ENCODE results near the gene HOOK2. TPM values are rescaled to one million over a fixed set of nuclear protein-coding genes. Genes with fewer than 3 reads are reported as not detected.

HOOK2 gene
- total RNA-seq, 1 donor from 2014 or later = 30.3 TPM

DNA sequence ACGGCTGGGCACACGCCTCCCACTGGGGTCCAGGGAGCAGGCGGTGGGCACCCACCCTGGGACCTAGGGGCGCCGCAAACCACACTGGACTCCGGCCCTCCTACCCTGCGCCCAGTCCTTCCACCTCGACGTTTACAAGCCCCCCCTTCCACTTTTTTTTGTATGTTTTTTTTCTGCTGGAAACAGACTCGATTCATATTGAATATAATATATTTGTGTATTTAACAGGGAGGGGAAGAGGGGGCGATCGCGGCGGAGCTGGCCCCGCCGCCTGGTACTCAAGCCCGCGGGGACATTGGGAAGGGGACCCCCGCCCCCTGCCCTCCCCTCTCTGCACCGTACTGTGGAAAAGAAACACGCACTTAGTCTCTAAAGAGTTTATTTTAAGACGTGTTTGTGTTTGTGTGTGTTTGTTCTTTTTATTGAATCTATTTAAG lies 17.5 kb upstream of the HOOK2 start:
- Mint-ChIP-seq H3K36me3 (ENCODE audit: low read depth, unreplicated experiment) (no peaks in the 10 kb centered on the region), H3K4me1 (ENCODE audit: unreplicated experiment) (peaks cover 27% of the 10 kb centered on the region), H3K27ac (ENCODE audit: unreplicated experiment) (peak overlapping the region; percentile 74), H3K9me3 (ENCODE audit: unreplicated experiment) (no peaks in the 10 kb centered on the region), H3K4me3 (ENCODE audit: unreplicated experiment) (peak overlapping the region; percentile 92), H3K27me3 (ENCODE audit: unreplicated experiment) (peaks cover 31% of the 10 kb centered on the region)
- no peak for DNase-seq (ENCODE audit: low spot score)
- TF ChIP-seq, protein P1, sequence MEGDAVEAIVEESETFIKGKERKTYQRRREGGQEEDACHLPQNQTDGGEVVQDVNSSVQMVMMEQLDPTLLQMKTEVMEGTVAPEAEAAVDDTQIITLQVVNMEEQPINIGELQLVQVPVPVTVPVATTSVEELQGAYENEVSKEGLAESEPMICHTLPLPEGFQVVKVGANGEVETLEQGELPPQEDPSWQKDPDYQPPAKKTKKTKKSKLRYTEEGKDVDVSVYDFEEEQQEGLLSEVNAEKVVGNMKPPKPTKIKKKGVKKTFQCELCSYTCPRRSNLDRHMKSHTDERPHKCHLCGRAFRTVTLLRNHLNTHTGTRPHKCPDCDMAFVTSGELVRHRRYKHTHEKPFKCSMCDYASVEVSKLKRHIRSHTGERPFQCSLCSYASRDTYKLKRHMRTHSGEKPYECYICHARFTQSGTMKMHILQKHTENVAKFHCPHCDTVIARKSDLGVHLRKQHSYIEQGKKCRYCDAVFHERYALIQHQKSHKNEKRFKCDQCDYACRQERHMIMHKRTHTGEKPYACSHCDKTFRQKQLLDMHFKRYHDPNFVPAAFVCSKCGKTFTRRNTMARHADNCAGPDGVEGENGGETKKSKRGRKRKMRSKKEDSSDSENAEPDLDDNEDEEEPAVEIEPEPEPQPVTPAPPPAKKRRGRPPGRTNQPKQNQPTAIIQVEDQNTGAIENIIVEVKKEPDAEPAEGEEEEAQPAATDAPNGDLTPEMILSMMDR (IDR thresholded peaks at IDR 0.05; ENCODE audit: unreplicated experiment) = no peak

DNA sequence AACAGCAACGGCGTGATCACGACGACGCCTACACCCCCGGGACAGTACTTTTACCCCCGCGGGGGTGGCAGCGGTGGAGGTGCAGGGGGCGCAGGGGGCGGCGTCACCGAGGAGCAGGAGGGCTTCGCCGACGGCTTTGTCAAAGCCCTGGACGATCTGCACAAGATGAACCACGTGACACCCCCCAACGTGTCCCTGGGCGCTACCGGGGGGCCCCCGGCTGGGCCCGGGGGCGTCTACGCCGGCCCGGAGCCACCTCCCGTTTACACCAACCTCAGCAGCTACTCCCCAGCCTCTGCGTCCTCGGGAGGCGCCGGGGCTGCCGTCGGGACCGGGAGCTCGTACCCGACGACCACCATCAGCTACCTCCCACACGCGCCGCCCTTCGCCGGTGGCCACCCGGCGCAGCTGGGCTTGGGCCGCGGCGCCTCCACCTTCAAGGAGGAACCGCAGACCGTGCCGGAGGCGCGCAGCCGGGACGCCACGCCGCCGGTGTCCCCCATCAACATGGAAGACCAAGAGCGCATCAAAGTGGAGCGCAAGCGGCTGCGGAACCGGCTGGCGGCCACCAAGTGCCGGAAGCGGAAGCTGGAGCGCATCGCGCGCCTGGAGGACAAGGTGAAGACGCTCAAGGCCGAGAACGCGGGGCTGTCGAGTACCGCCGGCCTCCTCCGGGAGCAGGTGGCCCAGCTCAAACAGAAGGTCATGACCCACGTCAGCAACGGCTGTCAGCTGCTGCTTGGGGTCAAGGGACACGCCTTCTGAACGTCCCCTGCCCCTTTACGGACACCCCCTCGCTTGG lies 16.9 kb upstream of the HOOK2 start:
- Mint-ChIP-seq H3K4me1 (ENCODE audit: unreplicated experiment) (peaks cover 27% of the 10 kb centered on the region), H3K9me3 (ENCODE audit: unreplicated experiment) (no peaks in the 10 kb centered on the region), H3K27ac (ENCODE audit: unreplicated experiment) (peak overlapping the region; percentile 74), H3K36me3 (ENCODE audit: low read depth, unreplicated experiment) (no peaks in the 10 kb centered on the region), H3K27me3 (ENCODE audit: unreplicated experiment) (peaks cover 33% of the 10 kb centered on the region), H3K4me3 (ENCODE audit: unreplicated experiment) (peak overlapping the region; percentile 92)
- TF ChIP-seq, protein P1 (IDR thresholded peaks at IDR 0.05; ENCODE audit: unreplicated experiment) = no peak
- DNase-seq (ENCODE audit: low spot score) = peak; percentile 53

DNA sequence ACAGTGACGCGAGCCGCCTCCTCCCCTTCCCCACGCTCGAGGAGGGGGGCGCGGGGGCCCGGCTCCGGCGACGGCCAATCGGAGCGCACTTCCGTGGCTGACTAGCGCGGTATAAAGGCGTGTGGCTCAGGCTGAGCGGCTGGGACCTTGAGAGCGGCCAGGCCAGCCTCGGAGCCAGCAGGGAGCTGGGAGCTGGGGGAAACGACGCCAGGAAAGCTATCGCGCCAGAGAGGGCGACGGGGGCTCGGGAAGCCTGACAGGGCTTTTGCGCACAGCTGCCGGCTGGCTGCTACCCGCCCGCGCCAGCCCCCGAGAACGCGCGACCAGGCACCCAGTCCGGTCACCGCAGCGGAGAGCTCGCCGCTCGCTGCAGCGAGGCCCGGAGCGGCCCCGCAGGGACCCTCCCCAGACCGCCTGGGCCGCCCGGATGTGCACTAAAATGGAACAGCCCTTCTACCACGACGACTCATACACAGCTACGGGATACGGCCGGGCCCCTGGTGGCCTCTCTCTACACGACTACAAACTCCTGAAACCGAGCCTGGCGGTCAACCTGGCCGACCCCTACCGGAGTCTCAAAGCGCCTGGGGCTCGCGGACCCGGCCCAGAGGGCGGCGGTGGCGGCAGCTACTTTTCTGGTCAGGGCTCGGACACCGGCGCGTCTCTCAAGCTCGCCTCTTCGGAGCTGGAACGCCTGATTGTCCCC lies 16.1 kb upstream of the HOOK2 start, which contains the start of gene JUNB:
JUNB (plus strand) TSS at position 142 of the 706 bp plus-strand sequence; CDS start at position 428, 286 bp downstream.
- H3K4me1 Mint-ChIP-seq (ENCODE audit: unreplicated experiment) = peaks cover 27% of the 10 kb centered on the region
- no peaks in the 10 kb centered on the region for H3K9me3 Mint-ChIP-seq (ENCODE audit: unreplicated experiment)
- peak; percentile 94 for DNase-seq (ENCODE audit: low spot score)
- no peaks in the 10 kb centered on the region for H3K36me3 Mint-ChIP-seq (ENCODE audit: low read depth, unreplicated experiment)
- peaks cover 33% of the 10 kb centered on the region for H3K27me3 Mint-ChIP-seq (ENCODE audit: unreplicated experiment)
- H3K27ac Mint-ChIP-seq (ENCODE audit: unreplicated experiment) = peak within 1 kb of the TSS; percentile 76
- H3K4me3 Mint-ChIP-seq (ENCODE audit: unreplicated experiment) = peak within 1 kb of the TSS; percentile 87
- TF ChIP-seq, protein P1 (IDR thresholded peaks at IDR 0.05; ENCODE audit: unreplicated experiment) = no peak

DNA sequence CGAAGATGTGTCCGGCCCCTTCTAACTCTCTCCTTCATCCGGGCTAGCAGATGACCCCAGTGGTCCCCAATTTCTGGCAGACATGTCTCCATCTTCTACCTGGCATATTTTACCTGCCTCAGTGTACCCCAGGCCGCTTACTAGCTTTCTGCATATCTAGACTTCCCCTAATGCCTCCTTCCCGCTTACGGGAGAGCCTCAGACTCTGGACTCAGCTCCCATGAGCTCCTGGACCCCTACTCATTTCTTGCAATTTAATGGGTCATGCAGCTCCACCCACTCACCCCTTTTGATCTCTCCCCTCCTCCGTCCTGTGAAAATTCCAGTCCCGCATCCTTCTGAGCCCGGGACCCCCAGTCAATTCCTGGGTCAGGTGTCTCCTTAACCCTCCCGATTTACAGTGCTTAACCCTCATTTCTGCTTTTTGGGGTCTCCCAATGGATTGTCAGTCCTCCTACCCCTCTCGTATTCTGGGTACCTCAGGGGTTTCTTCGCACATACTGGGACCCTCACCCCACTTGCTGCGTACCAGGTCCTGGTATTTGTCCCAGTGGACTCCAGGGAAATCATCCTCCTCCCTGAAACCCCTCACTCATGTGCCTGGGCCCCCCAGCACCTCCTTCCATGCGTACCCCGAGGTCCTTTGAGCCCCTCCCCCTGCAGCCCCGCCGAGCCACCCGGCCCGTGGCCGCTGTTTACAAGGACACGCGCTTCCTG lies 15.4 kb upstream of the HOOK2 start:
- DNase-seq (ENCODE audit: low spot score) = no peak
- no peaks in the 10 kb centered on the region for H3K36me3 Mint-ChIP-seq (ENCODE audit: low read depth, unreplicated experiment)
- H3K27me3 Mint-ChIP-seq (ENCODE audit: unreplicated experiment) = peaks cover 28% of the 10 kb centered on the region
- peak overlapping the region; percentile 76 for H3K27ac Mint-ChIP-seq (ENCODE audit: unreplicated experiment)
- peaks cover 23% of the 10 kb centered on the region for H3K4me1 Mint-ChIP-seq (ENCODE audit: unreplicated experiment)
- H3K4me3 Mint-ChIP-seq (ENCODE audit: unreplicated experiment) = peak overlapping the region; percentile 87
- TF ChIP-seq, protein P1 (IDR thresholded peaks at IDR 0.05; ENCODE audit: unreplicated experiment) = no peak
- no peaks in the 10 kb centered on the region for H3K9me3 Mint-ChIP-seq (ENCODE audit: unreplicated experiment)

Measured in endothelial cell (in vitro differentiated cells).